ENCODE data around the gene KIRREL1. TPM values are rescaled to one million over a fixed set of nuclear protein-coding genes. Genes with fewer than 3 reads are reported as not detected.
A peak's percentile ranks its signal among the peaks of the same experiment; 100 is the strongest.

Gene KIRREL1
- total RNA-seq, 1 donor: 120 TPM

GRCh38 chr1:157993918-157994605 is 617 bp downstream of the KIRREL1 start:
- TF ChIP-seq, protein P1, sequence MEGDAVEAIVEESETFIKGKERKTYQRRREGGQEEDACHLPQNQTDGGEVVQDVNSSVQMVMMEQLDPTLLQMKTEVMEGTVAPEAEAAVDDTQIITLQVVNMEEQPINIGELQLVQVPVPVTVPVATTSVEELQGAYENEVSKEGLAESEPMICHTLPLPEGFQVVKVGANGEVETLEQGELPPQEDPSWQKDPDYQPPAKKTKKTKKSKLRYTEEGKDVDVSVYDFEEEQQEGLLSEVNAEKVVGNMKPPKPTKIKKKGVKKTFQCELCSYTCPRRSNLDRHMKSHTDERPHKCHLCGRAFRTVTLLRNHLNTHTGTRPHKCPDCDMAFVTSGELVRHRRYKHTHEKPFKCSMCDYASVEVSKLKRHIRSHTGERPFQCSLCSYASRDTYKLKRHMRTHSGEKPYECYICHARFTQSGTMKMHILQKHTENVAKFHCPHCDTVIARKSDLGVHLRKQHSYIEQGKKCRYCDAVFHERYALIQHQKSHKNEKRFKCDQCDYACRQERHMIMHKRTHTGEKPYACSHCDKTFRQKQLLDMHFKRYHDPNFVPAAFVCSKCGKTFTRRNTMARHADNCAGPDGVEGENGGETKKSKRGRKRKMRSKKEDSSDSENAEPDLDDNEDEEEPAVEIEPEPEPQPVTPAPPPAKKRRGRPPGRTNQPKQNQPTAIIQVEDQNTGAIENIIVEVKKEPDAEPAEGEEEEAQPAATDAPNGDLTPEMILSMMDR (IDR thresholded peaks at IDR 0.05; ENCODE audit: insufficient read depth, low read depth, low read length): peak; percentile 32
- DNase-seq (ENCODE audit: low read depth): no peak

GRCh38 chr1:157994704-157995582 is 1.5 kb downstream of the KIRREL1 start:
- TF ChIP-seq, protein P1 (IDR thresholded peaks at IDR 0.05; ENCODE audit: insufficient read depth, low read depth, low read length): no peak
- peak overlapping the region; percentile 99 for H3K4me3 ChIP-seq (ENCODE audit: low read depth, low read length)
- no peak for DNase-seq (ENCODE audit: low read depth)

More at GRCh38 chr1:157993918-157994605, 617 bp downstream of the KIRREL1 start:
- peak overlapping the region; percentile 99 for H3K4me3 ChIP-seq (ENCODE audit: low read depth, low read length)

- TF ChIP-seq, protein P1 (IDR thresholded peaks at IDR 0.05; ENCODE audit: insufficient read depth, low read depth, low read length): peak; percentile 21
- H3K4me3 ChIP-seq (ENCODE audit: low read depth, low read length): peak overlapping the region; percentile 99
- DNase-seq (ENCODE audit: low read depth): no peak
Observed at GRCh38 chr1:157995583-157996169, 2.2 kb downstream of the KIRREL1 start.

DNA sequence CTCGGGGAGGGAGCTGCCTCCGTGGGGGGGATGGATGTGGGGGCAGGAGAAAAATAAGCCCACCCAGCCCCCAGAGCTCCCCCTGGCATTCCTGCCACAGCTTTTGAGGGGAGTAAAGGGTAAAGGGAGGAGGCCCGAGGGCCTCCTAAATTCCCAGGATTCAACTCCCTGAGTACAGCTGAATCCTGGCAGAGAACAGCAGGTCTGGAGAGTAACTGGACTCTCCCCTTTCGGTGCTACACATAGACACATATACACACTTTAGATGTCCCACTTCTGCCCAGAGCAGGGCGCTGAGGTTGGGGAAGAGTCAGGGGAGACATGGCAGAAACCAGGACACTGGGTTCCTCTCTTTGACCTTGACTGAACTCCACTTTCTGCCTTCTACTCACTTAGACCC is 3.0 kb downstream of the KIRREL1 start:
- H3K4me3 ChIP-seq (ENCODE audit: low read depth, low read length): peak overlapping the region; percentile 99
- DNase-seq (ENCODE audit: low read depth): no peak
- TF ChIP-seq, protein P1 (IDR thresholded peaks at IDR 0.05; ENCODE audit: insufficient read depth, low read depth, low read length): no peak

GRCh38 chr1:158000507-158000906 is 7.1 kb downstream of the KIRREL1 start:
- TF ChIP-seq, protein P1 (IDR thresholded peaks at IDR 0.05; ENCODE audit: insufficient read depth, low read depth, low read length): no peak
- H3K4me3 ChIP-seq (ENCODE audit: low read depth, low read length): no peak overlapping the region
- DNase-seq (ENCODE audit: low read depth): no peak

DNA sequence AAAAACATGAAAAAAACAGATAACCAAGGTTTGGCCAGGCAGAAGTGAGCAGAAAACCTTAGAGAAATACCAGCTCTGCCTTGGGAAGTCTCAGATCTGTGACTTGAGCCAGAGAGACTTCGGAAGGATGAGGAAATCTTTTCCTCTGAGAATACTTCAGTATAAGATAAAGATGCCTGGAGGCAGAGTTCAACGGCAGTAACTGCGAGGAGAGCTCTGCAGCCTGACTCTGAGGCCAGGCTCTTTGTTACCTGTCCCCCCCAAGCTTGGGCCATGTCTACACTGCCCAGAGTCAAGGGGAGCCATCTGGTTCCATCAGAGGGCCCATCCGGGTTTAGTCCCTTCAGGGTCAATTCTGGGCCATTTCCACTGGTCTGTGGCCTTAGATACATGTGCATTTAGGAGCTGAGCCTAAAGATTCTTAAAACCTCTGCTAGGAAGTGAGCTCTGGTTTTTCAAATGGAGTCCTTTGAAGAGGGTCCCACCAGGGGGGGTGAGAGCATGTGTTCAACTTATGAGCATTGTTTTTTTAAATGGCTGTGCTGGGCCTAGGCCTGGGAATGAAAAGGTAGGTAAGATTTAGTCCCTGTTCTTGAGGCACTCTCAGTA is 8.7 kb downstream of the KIRREL1 start:
- H3K4me3 ChIP-seq (ENCODE audit: low read depth, low read length): no peak overlapping the region
- TF ChIP-seq, protein P1 (IDR thresholded peaks at IDR 0.05; ENCODE audit: insufficient read depth, low read depth, low read length): peak; percentile 24
- peak; percentile 70 for DNase-seq (ENCODE audit: low read depth)

All from fibroblast of villous mesenchyme (primary cell).